Suprapubic skin (tissue), 4 donors: Measurements from ENCODE around the gene AKAP12. TPM values are rescaled to one million over a fixed set of nuclear protein-coding genes. Genes with fewer than 3 reads are reported as not detected.

Source experiments
- DNase-seq, 2 donors: peaks; one replicate each; pipeline ENCODE4 v3.0.0-alpha.2; 2019; ENCODE audit warnings: low spot score in 2 of 2
- H3K27ac ChIP-seq: fragments of 200-600 bp; sonication (generic); one replicate; pipeline ENCODE4 v1.5.1; 2019
- H3K27me3 ChIP-seq: fragments of 200-600 bp; sonication (generic); one replicate; pipeline ENCODE4 v1.5.1; 2019
- H3K36me3 ChIP-seq: fragments of 200-600 bp; sonication (generic); one replicate; pipeline ENCODE4 v1.5.1; 2019
- H3K4me1 ChIP-seq: fragments of 200-600 bp; sonication (generic); one replicate; pipeline ENCODE4 v1.5.1; 2019
- H3K4me3 ChIP-seq: fragments of 200-600 bp; sonication (generic); one replicate; pipeline ENCODE4 v1.5.1; 2019; ENCODE audit warnings: mild to moderate bottlenecking
- H3K9me3 ChIP-seq: fragments of 200-600 bp; sonication (generic); one replicate; pipeline ENCODE4 v1.5.1; 2019
- EP300 ChIP-seq: sonication (generic); formaldehyde crosslinking; IDR thresholded peaks from one replicate; pipeline ENCODE4 v1.6.1; 2017; ENCODE audit warnings: antibody characterized with exemption
- POLR2A ChIP-seq, 2 donors: fragments of 450-650 bp; IDR thresholded peaks; one replicate each; pipeline ENCODE4 v1.6.1; 2017; ENCODE audit warnings: antibody characterized with exemption in 2 of 2, mild to moderate bottlenecking in 2 of 2, moderate library complexity in 2 of 2
- POLR2AphosphoS5 ChIP-seq, 3 donors: sonication (generic); formaldehyde crosslinking; IDR thresholded peaks; one replicate each; pipeline ENCODE4 v1.6.1; 2017; ENCODE audit warnings: antibody characterized with exemption in 3 of 3
- WGBS: methylation state at CpG from one replicate; pipeline ENCODE4 v1.1.5; 2018; 5-methylcytosine and 5-hydroxymethylcytosine counted together
- total RNA-seq, 4 donors: library from RNA; depleted of rRNA; stranded (reverse); fragments of >200 nt; gene quantifications; one replicate each; pipeline ENCODE4 v1.1.0, GENCODE V29; 2016
- TF ChIP-seq, protein P1 (sequence below), 2 donors: fragments of 200-600 bp in 1 of 2; fragments of 450-650 bp in 1 of 2; sonication (generic) in 1 of 2; IDR thresholded peaks; one replicate each; pipeline ENCODE4 v1.5.1; 2016 to 2019; ENCODE audit warnings: antibody characterized with exemption in 2 of 2, mild to moderate bottlenecking in 1 of 2, moderate library complexity in 1 of 2

AKAP12 gene
- total RNA-seq, 4 donors from 2014 or later, result 7.2 to 20.1 (median 11.9) TPM

DNA sequence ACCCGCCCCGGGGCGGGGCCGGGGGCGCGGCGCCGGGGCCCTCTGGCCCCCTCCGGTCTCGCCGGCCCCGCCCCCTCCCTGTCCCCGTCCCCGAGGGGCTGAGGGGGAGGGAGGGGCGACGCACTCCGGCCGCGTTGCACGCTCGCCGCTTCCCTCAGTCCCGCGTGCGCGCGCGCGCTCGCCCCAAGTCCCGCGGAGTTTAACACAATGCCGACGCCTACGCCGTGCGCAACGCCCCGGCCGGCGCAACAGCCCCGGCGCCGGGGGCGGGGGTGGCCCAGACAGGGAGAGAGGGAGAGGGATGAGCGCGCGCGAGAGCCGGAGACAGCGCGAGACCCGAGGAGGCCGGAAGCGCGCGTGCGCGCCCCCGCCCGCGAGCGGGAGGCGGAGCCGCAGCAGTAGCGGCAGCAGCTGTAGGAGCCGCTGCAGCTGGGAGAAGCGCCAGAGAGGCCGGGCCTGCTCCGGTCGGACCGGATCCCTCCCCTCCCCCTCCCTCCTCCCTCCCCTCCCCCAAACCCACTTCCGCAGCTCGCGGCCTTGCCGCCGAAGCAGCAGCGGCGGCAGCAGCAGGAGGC, 150.6 kb downstream of the AKAP12 start:
- peak overlapping the region; percentile 85 for H3K4me3 ChIP-seq
- no peaks in the 10 kb centered on the region for H3K36me3 ChIP-seq
- DNase-seq, result peak; percentile 97 to 98
- no peaks in the 10 kb centered on the region for H3K9me3 ChIP-seq
- TF ChIP-seq POLR2AphosphoS5 (IDR thresholded peaks at IDR 0.05), result peak in 1 of 3 donors; percentile 71
- TF ChIP-seq, protein P1, sequence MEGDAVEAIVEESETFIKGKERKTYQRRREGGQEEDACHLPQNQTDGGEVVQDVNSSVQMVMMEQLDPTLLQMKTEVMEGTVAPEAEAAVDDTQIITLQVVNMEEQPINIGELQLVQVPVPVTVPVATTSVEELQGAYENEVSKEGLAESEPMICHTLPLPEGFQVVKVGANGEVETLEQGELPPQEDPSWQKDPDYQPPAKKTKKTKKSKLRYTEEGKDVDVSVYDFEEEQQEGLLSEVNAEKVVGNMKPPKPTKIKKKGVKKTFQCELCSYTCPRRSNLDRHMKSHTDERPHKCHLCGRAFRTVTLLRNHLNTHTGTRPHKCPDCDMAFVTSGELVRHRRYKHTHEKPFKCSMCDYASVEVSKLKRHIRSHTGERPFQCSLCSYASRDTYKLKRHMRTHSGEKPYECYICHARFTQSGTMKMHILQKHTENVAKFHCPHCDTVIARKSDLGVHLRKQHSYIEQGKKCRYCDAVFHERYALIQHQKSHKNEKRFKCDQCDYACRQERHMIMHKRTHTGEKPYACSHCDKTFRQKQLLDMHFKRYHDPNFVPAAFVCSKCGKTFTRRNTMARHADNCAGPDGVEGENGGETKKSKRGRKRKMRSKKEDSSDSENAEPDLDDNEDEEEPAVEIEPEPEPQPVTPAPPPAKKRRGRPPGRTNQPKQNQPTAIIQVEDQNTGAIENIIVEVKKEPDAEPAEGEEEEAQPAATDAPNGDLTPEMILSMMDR (IDR thresholded peaks at IDR 0.05), result no peak
- TF ChIP-seq EP300, result no peak
- TF ChIP-seq POLR2A (IDR thresholded peaks at IDR 0.05), result peak; percentile 19 to 44
- 0% methylated on average over 2 of the region's 79 CpGs for WGBS
- peak overlapping the region; percentile 96 for H3K27ac ChIP-seq
- no peaks in the 10 kb centered on the region for H3K27me3 ChIP-seq
- H3K4me1 ChIP-seq, result peaks cover 49% of the 10 kb centered on the region

DNA sequence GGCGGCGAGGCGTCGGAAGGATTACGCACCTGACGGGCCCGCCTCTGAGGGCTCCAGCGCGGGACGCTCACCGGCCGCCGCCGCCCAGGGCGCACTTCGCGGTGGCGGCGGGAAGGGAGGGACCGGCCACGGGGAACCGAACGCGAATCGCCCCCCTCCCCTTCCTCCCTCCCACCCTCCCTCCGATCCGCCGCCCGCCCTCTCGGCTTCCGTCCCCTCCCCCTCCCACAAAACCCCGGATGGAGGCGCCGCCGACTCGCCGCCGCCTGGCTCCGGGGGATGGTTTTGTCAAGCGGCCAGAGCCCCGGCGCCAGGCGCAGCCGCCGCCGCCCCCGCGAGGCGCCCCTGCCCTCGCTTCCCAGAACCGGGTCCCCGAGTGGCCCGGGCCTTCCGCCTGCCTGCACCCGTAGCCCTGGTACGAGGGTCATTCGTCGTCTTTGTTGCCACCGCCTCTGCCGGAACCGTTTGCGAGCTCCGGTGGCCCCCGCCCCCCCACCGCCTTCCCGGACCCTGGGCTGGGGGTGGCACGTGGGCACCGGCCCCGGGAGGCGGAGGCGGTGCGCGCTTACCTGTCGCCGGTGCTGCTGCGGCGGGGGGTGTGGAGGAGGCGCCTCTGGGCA, 151.2 kb downstream of the AKAP12 start:
- TF ChIP-seq POLR2A (IDR thresholded peaks at IDR 0.05) (no peak), EP300 (no peak), POLR2AphosphoS5 (IDR thresholded peaks at IDR 0.05) (no peak)
- TF ChIP-seq, protein P1 (IDR thresholded peaks at IDR 0.05), result no peak
- 0% methylated on average over 3 of the region's 78 CpGs for WGBS
- Histone ChIP-seq H3K27me3 (no peaks in the 10 kb centered on the region), H3K27ac (peak overlapping the region; percentile 96), H3K4me3 (peak overlapping the region; percentile 85), H3K4me1 (peaks cover 53% of the 10 kb centered on the region), H3K9me3 (no peaks in the 10 kb centered on the region), H3K36me3 (no peaks in the 10 kb centered on the region)
- peak; percentile 88 to 89 for DNase-seq

DNA sequence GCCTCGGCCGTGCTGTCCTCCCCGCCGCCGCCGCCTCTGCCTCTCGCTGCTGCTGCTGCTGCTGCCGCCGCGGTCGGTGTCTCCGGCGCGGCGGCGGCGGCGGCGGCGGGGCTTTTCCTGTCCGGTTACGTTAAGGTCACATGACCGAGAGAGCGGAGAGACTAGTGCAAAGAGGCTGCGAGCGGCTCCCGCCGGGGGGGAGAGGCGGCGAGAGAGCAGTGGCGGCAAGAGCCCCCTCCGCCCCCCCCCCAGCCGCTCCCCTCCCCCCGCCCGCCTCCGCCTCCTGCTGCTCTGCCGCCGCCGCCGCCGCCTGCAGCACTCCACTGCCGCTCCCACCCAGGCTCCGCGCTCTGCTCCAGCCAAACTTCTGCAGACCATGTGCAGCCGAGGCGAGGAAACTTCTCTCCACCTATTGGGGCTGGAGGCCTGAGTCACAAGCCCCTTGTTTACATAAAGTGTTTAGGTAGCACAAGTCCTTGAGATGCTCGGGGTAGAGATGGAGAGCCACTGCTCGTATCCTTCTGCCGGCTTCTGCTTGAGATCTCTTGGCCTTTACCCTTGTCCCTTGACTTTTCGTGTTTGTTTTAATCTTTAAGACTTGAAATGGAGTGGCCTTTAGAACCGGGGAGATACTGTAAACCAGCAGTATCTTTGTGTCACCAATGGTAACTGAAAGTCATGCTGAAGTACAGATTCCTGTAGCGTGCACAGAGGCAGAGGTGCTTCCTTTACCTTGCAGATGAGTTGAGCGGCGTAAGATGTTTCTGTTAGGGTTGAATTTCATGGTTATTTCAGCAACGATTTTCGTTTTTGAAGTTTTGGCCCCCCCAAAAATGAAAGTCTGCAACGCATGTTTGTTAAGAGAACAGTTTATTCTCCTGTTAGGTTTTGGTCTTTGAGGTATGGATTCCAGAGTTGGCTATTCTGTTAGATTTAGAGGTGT, 152.0 kb downstream of the AKAP12 start, which contains the start of gene ZBTB2:
TSS of gene ZBTB2 (minus strand) at position 89 of the 943 bp plus-strand sequence. CDS start 17,922 bp downstream, outside the sequence.
- peak; percentile 85 to 87 for DNase-seq
- no peak for TF ChIP-seq EP300
- TF ChIP-seq POLR2AphosphoS5 (IDR thresholded peaks at IDR 0.05), result peak in 1 of 3 donors; percentile 14
- TF ChIP-seq, protein P1 (IDR thresholded peaks at IDR 0.05), result no peak
- TF ChIP-seq POLR2A (IDR thresholded peaks at IDR 0.05), result no peak
- Histone ChIP-seq H3K4me1 (peaks cover 58% of the 10 kb centered on the region), H3K4me3 (peak within 1 kb of the TSS; percentile 85), H3K9me3 (no peaks in the 10 kb centered on the region), H3K27ac (peak within 1 kb of the TSS; percentile 96), H3K36me3 (no peaks in the 10 kb centered on the region), H3K27me3 (no peaks in the 10 kb centered on the region)
- WGBS, result 2% methylated on average over 23 of the region's 57 CpGs

DNA sequence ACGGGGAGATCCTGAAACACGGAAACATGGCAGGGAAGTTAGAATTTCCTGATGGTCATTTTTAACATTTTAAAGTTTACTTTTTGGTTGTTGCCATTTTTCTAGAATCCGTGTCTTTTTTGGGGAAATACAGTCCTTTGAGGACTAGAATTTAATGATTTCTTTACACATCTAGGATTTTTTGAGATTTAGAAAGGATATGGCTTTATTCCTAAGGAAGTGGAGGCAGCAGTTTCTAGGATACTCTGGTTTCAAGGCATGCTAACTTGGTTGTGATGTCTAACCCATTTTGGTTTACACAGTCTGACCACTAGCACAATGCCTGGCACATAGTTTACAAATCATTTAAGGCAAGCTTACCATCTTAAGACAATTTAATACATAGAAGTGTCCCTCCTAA, 152.7 kb downstream of the AKAP12 start:
- TF ChIP-seq, protein P1 (IDR thresholded peaks at IDR 0.05), result no peak
- no peak for TF ChIP-seq EP300
- no peak for TF ChIP-seq POLR2AphosphoS5 (IDR thresholded peaks at IDR 0.05)
- TF ChIP-seq POLR2A (IDR thresholded peaks at IDR 0.05), result no peak
- peaks cover 58% of the 10 kb centered on the region for H3K4me1 ChIP-seq
- H3K27me3 ChIP-seq, result no peaks in the 10 kb centered on the region
- no peak for DNase-seq
- no peaks in the 10 kb centered on the region for H3K9me3 ChIP-seq
- 0% methylated on average over 3 of the region's 3 CpGs for WGBS
- no peaks in the 10 kb centered on the region for H3K36me3 ChIP-seq
- peak overlapping the region; percentile 85 for H3K4me3 ChIP-seq
- H3K27ac ChIP-seq, result peak overlapping the region; percentile 96
